Measurements from ENCODE around the gene CIITA. TPM values are rescaled to one million over a fixed set of nuclear protein-coding genes. Genes with fewer than 3 reads are reported as not detected.

CIITA gene
- total RNA-seq, 2 experiments from 2014 or later = 2.4 to 3.0 TPM

DNA sequence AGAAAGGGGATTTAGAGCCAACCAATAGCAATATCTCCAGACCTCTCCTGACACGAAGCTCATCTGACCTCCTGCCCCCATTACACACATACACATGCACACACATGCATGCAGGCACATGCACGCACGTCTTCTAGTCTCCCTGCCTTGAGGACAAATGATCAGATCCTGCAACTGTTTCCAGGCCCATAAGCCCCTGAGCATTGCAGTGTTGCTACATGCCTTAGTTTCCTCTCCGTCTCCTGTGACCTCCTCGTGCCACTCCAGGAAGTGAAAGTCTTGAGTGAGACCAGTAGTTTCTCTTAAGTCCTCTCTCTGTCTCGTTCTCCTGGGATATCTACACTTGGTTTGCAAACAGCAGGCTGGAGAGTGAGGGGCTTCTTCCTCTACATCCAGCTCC lies 8.2 kb downstream of the CIITA start:
- no peaks in the 10 kb centered on the region for H3K36me3 Mint-ChIP-seq (ENCODE audit: low read depth)
- no peaks in the 10 kb centered on the region for H3K4me1 Mint-ChIP-seq (ENCODE audit: low read depth)
- no peak overlapping the region for H3K4me3 ChIP-seq (ENCODE audit: low read length)
- H3K4me1 ChIP-seq (ENCODE audit: insufficient read depth, low read length) = peaks cover 17% of the 10 kb centered on the region
- peaks cover 0 to 3% of the 10 kb centered on the region in 2 experiments for H3K27me3 ChIP-seq (ENCODE audit: control insufficient read depth in 1 of 2, insufficient read depth in 2 of 2, low read length in 2 of 2)
- TF ChIP-seq, protein P1, sequence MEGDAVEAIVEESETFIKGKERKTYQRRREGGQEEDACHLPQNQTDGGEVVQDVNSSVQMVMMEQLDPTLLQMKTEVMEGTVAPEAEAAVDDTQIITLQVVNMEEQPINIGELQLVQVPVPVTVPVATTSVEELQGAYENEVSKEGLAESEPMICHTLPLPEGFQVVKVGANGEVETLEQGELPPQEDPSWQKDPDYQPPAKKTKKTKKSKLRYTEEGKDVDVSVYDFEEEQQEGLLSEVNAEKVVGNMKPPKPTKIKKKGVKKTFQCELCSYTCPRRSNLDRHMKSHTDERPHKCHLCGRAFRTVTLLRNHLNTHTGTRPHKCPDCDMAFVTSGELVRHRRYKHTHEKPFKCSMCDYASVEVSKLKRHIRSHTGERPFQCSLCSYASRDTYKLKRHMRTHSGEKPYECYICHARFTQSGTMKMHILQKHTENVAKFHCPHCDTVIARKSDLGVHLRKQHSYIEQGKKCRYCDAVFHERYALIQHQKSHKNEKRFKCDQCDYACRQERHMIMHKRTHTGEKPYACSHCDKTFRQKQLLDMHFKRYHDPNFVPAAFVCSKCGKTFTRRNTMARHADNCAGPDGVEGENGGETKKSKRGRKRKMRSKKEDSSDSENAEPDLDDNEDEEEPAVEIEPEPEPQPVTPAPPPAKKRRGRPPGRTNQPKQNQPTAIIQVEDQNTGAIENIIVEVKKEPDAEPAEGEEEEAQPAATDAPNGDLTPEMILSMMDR (IDR thresholded peaks at IDR 0.05) = no peak
- DNase-seq = no peak
- H3K27ac ChIP-seq (ENCODE audit: low read depth in 1 of 2, low read length in 2 of 2) = no peak overlapping the region
- no peaks in the 10 kb centered on the region for H3K9me3 ChIP-seq (ENCODE audit: control insufficient read depth in 1 of 2, insufficient read depth in 1 of 2, low read length in 2 of 2)
- CTCF ChIA-PET = no interaction called here
- no peak overlapping the region for H3K4me3 Mint-ChIP-seq
- no peak for ATAC-seq (ENCODE audit: poor library complexity)
- intact Hi-C loops (cut with DNase I, micrococcal nuclease) = no loop called here
- H3K36me3 ChIP-seq (ENCODE audit: insufficient read depth, low read length) = no peaks in the 10 kb centered on the region
- H3K27me3 Mint-ChIP-seq = peaks cover 55% of the 10 kb centered on the region
- no peaks in the 10 kb centered on the region for H3K9me3 Mint-ChIP-seq
- H3K27ac Mint-ChIP-seq = no peak overlapping the region
- POLR2A ChIA-PET = no interaction called here

DNA sequence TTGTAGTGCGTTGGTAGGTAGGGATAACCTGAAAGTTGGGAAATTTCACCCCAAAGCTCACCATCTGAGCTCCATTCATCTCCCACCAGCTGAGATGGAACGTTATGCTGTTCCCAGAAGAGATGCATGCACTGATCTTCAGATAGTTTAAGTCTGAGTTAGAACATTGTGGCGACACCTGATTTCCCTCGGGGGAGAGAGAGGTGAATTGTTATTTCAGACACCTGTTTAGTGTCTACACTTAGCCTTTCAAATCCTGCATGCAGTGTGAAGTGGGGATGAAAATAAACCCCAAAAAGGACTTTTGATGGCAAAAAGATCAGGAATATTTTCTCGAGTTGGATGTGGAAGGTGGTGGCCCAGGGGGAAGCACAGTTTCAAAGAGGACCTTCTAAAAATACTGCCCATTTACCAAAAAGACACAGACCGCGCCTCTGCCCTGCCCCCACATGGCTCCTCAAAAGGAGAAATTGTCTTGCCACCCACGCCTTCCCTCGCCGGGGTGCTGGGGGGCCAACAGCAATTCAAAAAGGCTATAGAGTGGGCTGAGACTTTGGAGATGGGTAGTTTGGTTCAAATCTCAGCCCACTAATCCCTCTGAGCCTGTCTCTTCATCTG lies 11.4 kb downstream of the CIITA start:
- Histone ChIP-seq H3K4me1 (ENCODE audit: insufficient read depth, low read length) (peaks cover 7% of the 10 kb centered on the region), H3K36me3 (ENCODE audit: insufficient read depth, low read length) (no peaks in the 10 kb centered on the region), H3K27ac (ENCODE audit: low read depth in 1 of 2, low read length in 2 of 2) (no peak overlapping the region), H3K27me3 (ENCODE audit: control insufficient read depth in 1 of 2, insufficient read depth in 2 of 2, low read length in 2 of 2) (no peaks in the 10 kb centered on the region), H3K9me3 (ENCODE audit: control insufficient read depth in 1 of 2, insufficient read depth in 1 of 2, low read length in 2 of 2) (no peaks in the 10 kb centered on the region), H3K4me3 (ENCODE audit: low read length) (no peak overlapping the region)
- H3K27ac Mint-ChIP-seq = no peak overlapping the region
- H3K36me3 Mint-ChIP-seq (ENCODE audit: low read depth) = no peaks in the 10 kb centered on the region
- TF ChIP-seq, protein P1 (IDR thresholded peaks at IDR 0.05) = no peak
- no peak for DNase-seq
- H3K27me3 Mint-ChIP-seq = peaks cover 56% of the 10 kb centered on the region
- CTCF ChIA-PET = interaction anchor here (0.6 kb wide), 1 partner anchor 370 kb away, joined by 5 read pairs; no protein-coding TSS in a partner anchor
- intact Hi-C loops (cut with DNase I, micrococcal nuclease) = no loop called here
- no peaks in the 10 kb centered on the region for H3K9me3 Mint-ChIP-seq
- no peaks in the 10 kb centered on the region for H3K4me1 Mint-ChIP-seq (ENCODE audit: low read depth)
- no peak for ATAC-seq (ENCODE audit: poor library complexity)
- POLR2A ChIA-PET = no interaction called here
- H3K4me3 Mint-ChIP-seq = no peak overlapping the region

- DNase-seq = no peak
- peaks cover 4% of the 10 kb centered on the region for H3K4me1 ChIP-seq (ENCODE audit: insufficient read depth, low read length)
- intact Hi-C loops (cut with DNase I, micrococcal nuclease) = no loop called here
- H3K4me1 Mint-ChIP-seq (ENCODE audit: low read depth) = no peaks in the 10 kb centered on the region
- no peaks in the 10 kb centered on the region for H3K9me3 Mint-ChIP-seq
- ChIA-PET CTCF (no interaction called here), POLR2A (no interaction called here)
- ATAC-seq (ENCODE audit: poor library complexity) = no peak
- H3K27ac ChIP-seq (ENCODE audit: low read depth in 1 of 2, low read length in 2 of 2) = no peak overlapping the region
- H3K9me3 ChIP-seq (ENCODE audit: control insufficient read depth in 1 of 2, insufficient read depth in 1 of 2, low read length in 2 of 2) = no peaks in the 10 kb centered on the region
- no peak overlapping the region for H3K4me3 ChIP-seq (ENCODE audit: low read length)
- H3K27me3 Mint-ChIP-seq = peaks cover 56% of the 10 kb centered on the region
- H3K27ac Mint-ChIP-seq = no peak overlapping the region
- TF ChIP-seq, protein P1 (IDR thresholded peaks at IDR 0.05) = no peak
- no peaks in the 10 kb centered on the region for H3K36me3 ChIP-seq (ENCODE audit: insufficient read depth, low read length)
- H3K36me3 Mint-ChIP-seq (ENCODE audit: low read depth) = no peaks in the 10 kb centered on the region
- no peak overlapping the region for H3K4me3 Mint-ChIP-seq
- H3K27me3 ChIP-seq (ENCODE audit: control insufficient read depth in 1 of 2, insufficient read depth in 2 of 2, low read length in 2 of 2) = no peaks in the 10 kb centered on the region
These were observed 12.9 kb downstream of the CIITA start for GRCh38 chr16:10889855-10890254.
